ENCODE data around the gene LIPA. TPM values are rescaled to one million over a fixed set of nuclear protein-coding genes. Genes with fewer than 3 reads are reported as not detected.

LIPA gene
- polyA plus RNA-seq, 1 donor (not counting 4 experiments of a cell fraction or from before 2014, with no cell fraction given) = 156 TPM

GRCh38 chr10:89209718-89210117 lies 41.9 kb downstream of the LIPA start:
- H3K4me2 ChIP-seq (ENCODE audit: control insufficient read depth, extremely low read depth, insufficient read depth, low read depth, low read length) = no peak overlapping the region
- H3K9me1 ChIP-seq (ENCODE audit: control insufficient read depth, extremely low read depth, insufficient read depth, low read length) = no peaks in the 10 kb centered on the region
- peaks cover 13% of the 10 kb centered on the region for H3K27me3 ChIP-seq (ENCODE audit: control insufficient read depth, extremely low read depth, insufficient read depth, low read length)
- H2AFZ ChIP-seq (ENCODE audit: control insufficient read depth, low read length) = no peak overlapping the region
- no peak overlapping the region for H3K9ac ChIP-seq (ENCODE audit: control insufficient read depth, extremely low read depth, insufficient read depth, low read length)
- H3K9me3 ChIP-seq (ENCODE audit: control insufficient read depth, low read depth, low read length) = no peaks in the 10 kb centered on the region
- FAIRE-seq (no peak), DNase-seq (ENCODE audit: low read depth, low spot score) (no peak)
- peaks cover 0 to under 1% of the 10 kb centered on the region in 2 experiments for H3K36me3 ChIP-seq (ENCODE audit: control insufficient read depth in 2 of 2, extremely low read depth in 1 of 2, insufficient read depth in 2 of 2, low read length in 2 of 2)
- TF ChIP-seq CTCF (optimal IDR thresholded peaks at IDR 0.05 in 1 of 3, IDR thresholded peaks at IDR 0.05 in 1 of 3, conservative IDR thresholded peaks at IDR 0.05 in 1 of 3; ENCODE audit: extremely low read depth in 1 of 3, insufficient read depth in 2 of 3, low read length in 3 of 3) (no peak), EZH2 (IDR thresholded peaks at IDR 0.05; ENCODE audit: low read length) (no peak)
- dilution Hi-C loops (cut with MboI; ENCODE audit: extremely low pct_ligation_motif_present, low sequenced_read_pairs) = loop anchor here (10.0 kb wide), 1 partner anchor 185 kb away; no protein-coding TSS in a partner anchor
- H4K20me1 ChIP-seq (ENCODE audit: control insufficient read depth, extremely low read depth, insufficient read depth, low read length) = no peaks in the 10 kb centered on the region
- no peaks in the 10 kb centered on the region for H3K79me2 ChIP-seq (ENCODE audit: control insufficient read depth, insufficient read depth, low read length)
- H3K27ac ChIP-seq (ENCODE audit: control insufficient read depth, insufficient read depth, low read length) = no peak overlapping the region
- no peak overlapping the region for H3K4me3 ChIP-seq (ENCODE audit: control insufficient read depth in 2 of 3, extremely low read depth in 1 of 3, insufficient read depth in 2 of 3, low read depth in 1 of 3, low read length in 3 of 3)
- H3K4me1 ChIP-seq (ENCODE audit: control insufficient read depth, extremely low read depth, insufficient read depth, low read length) = peaks cover 16% of the 10 kb centered on the region

GRCh38 chr10:89207801-89208551 lies 43.6 kb downstream of the LIPA start:
- no peak for TF ChIP-seq EZH2 (IDR thresholded peaks at IDR 0.05; ENCODE audit: low read length)
- TF ChIP-seq CTCF (optimal IDR thresholded peaks at IDR 0.05 in 1 of 3, IDR thresholded peaks at IDR 0.05 in 1 of 3, conservative IDR thresholded peaks at IDR 0.05 in 1 of 3; ENCODE audit: extremely low read depth in 1 of 3, insufficient read depth in 2 of 3, low read length in 3 of 3) = no peak
- Histone ChIP-seq H3K9ac (ENCODE audit: control insufficient read depth, extremely low read depth, insufficient read depth, low read length) (peak overlapping the region; percentile 76), H3K27ac (ENCODE audit: control insufficient read depth, insufficient read depth, low read length) (peak overlapping the region; percentile 22), H4K20me1 (ENCODE audit: control insufficient read depth, extremely low read depth, insufficient read depth, low read length) (no peaks in the 10 kb centered on the region), H3K4me1 (ENCODE audit: control insufficient read depth, extremely low read depth, insufficient read depth, low read length) (peaks cover 16% of the 10 kb centered on the region), H3K36me3 (ENCODE audit: control insufficient read depth in 2 of 2, extremely low read depth in 1 of 2, insufficient read depth in 2 of 2, low read length in 2 of 2) (no peaks in the 10 kb centered on the region), H3K9me1 (ENCODE audit: control insufficient read depth, extremely low read depth, insufficient read depth, low read length) (no peaks in the 10 kb centered on the region), H2AFZ (ENCODE audit: control insufficient read depth, low read length) (peak overlapping the region; percentile 90), H3K4me3 (ENCODE audit: control insufficient read depth in 2 of 3, extremely low read depth in 1 of 3, insufficient read depth in 2 of 3, low read depth in 1 of 3, low read length in 3 of 3) (peak overlapping the region; percentile 27 to 81 (median 70)), H3K79me2 (ENCODE audit: control insufficient read depth, insufficient read depth, low read length) (no peaks in the 10 kb centered on the region), H3K9me3 (ENCODE audit: control insufficient read depth, low read depth, low read length) (no peaks in the 10 kb centered on the region), H3K4me2 (ENCODE audit: control insufficient read depth, extremely low read depth, insufficient read depth, low read depth, low read length) (peak overlapping the region; percentile 98), H3K27me3 (ENCODE audit: control insufficient read depth, extremely low read depth, insufficient read depth, low read length) (peaks cover 13% of the 10 kb centered on the region)
- DNase-seq (ENCODE audit: low read depth, low spot score) (no peak), FAIRE-seq (peak; percentile 17)
- dilution Hi-C loops (cut with MboI; ENCODE audit: extremely low pct_ligation_motif_present, low sequenced_read_pairs) = no loop called here
